Measurements from ENCODE around the gene RAB11FIP4. TPM values are rescaled to one million over a fixed set of nuclear protein-coding genes. Genes with fewer than 3 reads are reported as not detected.

RAB11FIP4 gene
- total and polyA plus RNA-seq, 2 of the 8 experiments (the other 6 are each of a cell fraction or from before 2014, with no cell fraction given) = 21.7 to 53.2 TPM

DNA sequence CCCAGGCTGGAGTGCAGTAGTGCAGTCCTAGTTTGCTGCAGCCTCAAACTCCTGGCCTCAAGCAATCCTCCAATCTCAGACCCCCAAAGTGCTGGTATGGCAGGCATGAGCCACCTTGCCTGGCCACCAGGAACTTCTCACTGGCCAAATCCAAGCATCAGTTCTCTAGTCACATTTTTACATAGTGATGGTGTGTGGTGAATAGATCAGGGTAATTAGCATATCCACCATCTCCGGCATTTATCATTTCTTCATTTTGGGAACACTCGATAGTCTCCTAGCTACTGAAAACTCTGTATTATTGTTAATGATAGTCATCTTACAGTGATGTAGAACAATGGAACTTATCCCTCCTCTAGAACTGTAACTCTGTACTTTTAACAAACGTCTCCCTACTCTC is 58.3 kb downstream of the RAB11FIP4 start:
- TF ChIP-seq EGR1 (IDR thresholded peaks at IDR 0.05; ENCODE audit: borderline replicate concordance, low read depth, low read length) = no peak
- TF ChIP-seq RXRA (IDR thresholded peaks at IDR 0.05; ENCODE audit: insufficient read depth, low read depth, low read length) = no peak
- TF ChIP-seq KDM4A (IDR thresholded peaks at IDR 0.05; ENCODE audit: low read depth, low read length, severe bottlenecking) = no peak
- no peak for TF ChIP-seq KDM5A (IDR thresholded peaks at IDR 0.05; ENCODE audit: low read length)
- no peak for TF ChIP-seq CBX5 (IDR thresholded peaks at IDR 0.05; ENCODE audit: low read depth, low read length)
- no peak for TF ChIP-seq CTBP2 (IDR thresholded peaks at IDR 0.05; ENCODE audit: borderline replicate concordance, insufficient read depth, insufficient read length, low read length)
- TF ChIP-seq RFX5 (IDR thresholded peaks at IDR 0.05; ENCODE audit: borderline replicate concordance, low read depth, low read length) = no peak
- no peak for TF ChIP-seq SP1 (IDR thresholded peaks at IDR 0.05; ENCODE audit: low read depth, low read length)
- TF ChIP-seq, protein P1, sequence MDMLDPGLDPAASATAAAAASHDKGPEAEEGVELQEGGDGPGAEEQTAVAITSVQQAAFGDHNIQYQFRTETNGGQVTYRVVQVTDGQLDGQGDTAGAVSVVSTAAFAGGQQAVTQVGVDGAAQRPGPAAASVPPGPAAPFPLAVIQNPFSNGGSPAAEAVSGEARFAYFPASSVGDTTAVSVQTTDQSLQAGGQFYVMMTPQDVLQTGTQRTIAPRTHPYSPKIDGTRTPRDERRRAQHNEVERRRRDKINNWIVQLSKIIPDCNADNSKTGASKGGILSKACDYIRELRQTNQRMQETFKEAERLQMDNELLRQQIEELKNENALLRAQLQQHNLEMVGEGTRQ (IDR thresholded peaks at IDR 0.05; ENCODE audit: low read length) = no peak
- no peak for TF ChIP-seq SUZ12 (IDR thresholded peaks at IDR 0.05; ENCODE audit: low read length)
- TF ChIP-seq EP300 (IDR thresholded peaks at IDR 0.05; ENCODE audit: borderline replicate concordance in 1 of 2, low read depth in 2 of 2, low read length in 2 of 2) = no peak
- Histone ChIP-seq H4K91ac (replicated peaks; ENCODE audit: insufficient read length, low read length) (no peak overlapping the region), H2BK5ac (ENCODE audit: low read depth, low read length) (no peak overlapping the region), H3K56ac (replicated peaks; ENCODE audit: insufficient read length, low read depth, low read length) (no peak overlapping the region), H2BK12ac (ENCODE audit: low read depth, low read length) (no peak overlapping the region), H2BK20ac (ENCODE audit: low read length) (no peak overlapping the region), H4K20me1 (replicated peaks in 1 of 2; ENCODE audit: control insufficient read depth in 1 of 2, insufficient read depth in 2 of 2, low read length in 2 of 2) (no peaks in the 10 kb centered on the region), H3K4me2 (ENCODE audit: insufficient read depth in 1 of 2, low read depth in 2 of 2, low read length in 2 of 2) (no peak overlapping the region), H3K36me3 (ENCODE audit: control insufficient read depth in 2 of 4, insufficient read depth in 4 of 4, low read length in 3 of 4) (no peaks in the 10 kb centered on the region), H3K27me3 (replicated peaks in 1 of 4; ENCODE audit: control insufficient read depth in 3 of 4, extremely low read depth in 1 of 4, insufficient read depth in 3 of 4, low read length in 3 of 4) (no peaks in the 10 kb centered on the region), H3K4me1 (replicated peaks in 1 of 4; ENCODE audit: control insufficient read depth in 3 of 4, insufficient read depth in 4 of 4, low read length in 3 of 4) (peaks cover 0 to 9% (median under 1%) of the 10 kb centered on the region in 4 experiments; a peak in 2 of 7 replicates), H2AFZ (ENCODE audit: low read length) (no peak overlapping the region), H3K27ac (ENCODE audit: low read depth, low read length) (no peak overlapping the region), H2AK5ac (ENCODE audit: low read depth, low read length) (no peak overlapping the region), H4K8ac (ENCODE audit: extremely low read depth, insufficient read depth, low read length) (no peak overlapping the region), H2BK120ac (replicated peaks; ENCODE audit: low read depth, low read length) (no peak overlapping the region), H3K18ac (ENCODE audit: extremely low read depth, low read length) (no peak overlapping the region), H4K5ac (ENCODE audit: insufficient read length, low read depth, low read length) (no peak overlapping the region), H3K23ac (ENCODE audit: insufficient read length) (no peak overlapping the region), H3K14ac (ENCODE audit: insufficient read length) (no peak overlapping the region), H3K79me2 (ENCODE audit: control insufficient read depth in 1 of 2, insufficient read depth in 2 of 2, low read length in 2 of 2) (no peaks in the 10 kb centered on the region), H3K9me3 (ENCODE audit: insufficient read depth in 2 of 2, low read depth in 1 of 2, low read length in 1 of 2) (no peaks in the 10 kb centered on the region), H3K9ac (replicated peaks in 1 of 4; ENCODE audit: extremely low read depth in 1 of 4, low read depth in 3 of 4, low read length in 3 of 4) (no peak overlapping the region), H3K79me1 (ENCODE audit: low read depth, low read length) (no peaks in the 10 kb centered on the region), H3K4me3 (ENCODE audit: extremely low read depth in 1 of 4, insufficient read depth in 2 of 4, low read depth in 3 of 4, low read length in 4 of 4) (no peak overlapping the region), H2BK15ac (ENCODE audit: low read length) (no peak overlapping the region), H3K4ac (replicated peaks; ENCODE audit: insufficient read length, low read depth, low read length) (no peak overlapping the region), H3K23me2 (ENCODE audit: low read depth, low read length) (no peaks in the 10 kb centered on the region)
- no peak for DNase-seq (ENCODE audit: low read depth in 1 of 2, low spot score in 2 of 2)
- CTCF ChIA-PET (ENCODE audit: partially characterized antibody) = interaction anchor here (0.8 to 6.5 kb wide), 10 partner anchors 11 to 77 kb away, joined by 3 to 44 read pairs (median 5); no protein-coding TSS in a partner anchor
- no peak for FAIRE-seq
- WGBS, 2 experiments (ENCODE audit: extremely low coverage in 1 of 2, insufficient coverage in 1 of 2, insufficient read length in 1 of 2, insufficient replicate concordance in 2 of 2, low coverage in 1 of 2, low lambda C conversion rate in 2 of 2, missing lambda C conversion rate in 1 of 2) = 82% methylated on average over 3 of the region's 3 CpGs; no CpG with 5 or more reads in 1 of the 2 experiments
- POLR2A ChIA-PET (ENCODE audit: partially characterized antibody) = no interaction called here
